Adrenal gland (tissue), 12 donors: Measurements from ENCODE around the gene SMTNL2. TPM values are rescaled to one million over a fixed set of nuclear protein-coding genes. Genes with fewer than 3 reads are reported as not detected.

Experiments used
- DNase-seq, 7 donors: peaks; one replicate each; pipeline ENCODE4 v3.0.0-alpha.2; 2019 to 2020
- H3K27ac ChIP-seq, 5 donors: fragments of 200-600 bp; sonication (generic) in 4 of 5; 1 replicate in 3 of 5; 2 replicates in 2 of 5; pipeline versions ENCODE4 v1.5.1 to v1.8.0; 2016 to 2020; ENCODE audit warnings: mild to moderate bottlenecking in 1 of 5
- H3K27me3 ChIP-seq: fragments of 200-600 bp; 2 replicates; pipeline ENCODE4 v1.8.0; 2021
- H3K36me3 ChIP-seq, 2 donors: fragments of 200-600 bp; replicated peaks in 1 of 2; 1 replicate in 1 of 2; 2 replicates in 1 of 2; pipeline versions ENCODE4 v1.5.1 to v1.8.0; 2018 to 2022
- H3K4me1 ChIP-seq, 2 donors: fragments of 200-600 bp; replicated peaks in 1 of 2; 1 replicate in 1 of 2; 2 replicates in 1 of 2; pipeline versions ENCODE4 v1.5.1 to v1.8.0; 2018 to 2021
- H3K4me3 ChIP-seq, 4 donors: fragments of 200-600 bp; sonication (generic) in 3 of 4; one replicate each; pipeline ENCODE4 v1.5.1; 2016 to 2018
- H3K9me3 ChIP-seq, 3 donors: fragments of 200-600 bp; sonication (generic) in 1 of 3; replicated peaks in 1 of 3; 1 replicate in 2 of 3; 2 replicates in 1 of 3; pipeline versions ENCODE4 v1.5.1 to v1.8.0; 2016 to 2021
- POLR2A ChIP-seq, 2 donors: fragments of 450-650 bp; IDR thresholded peaks; one replicate each; pipeline ENCODE4 v1.6.1; 2017; ENCODE audit warnings: antibody characterized with exemption in 2 of 2, mild to moderate bottlenecking in 2 of 2, moderate library complexity in 1 of 2
- WGBS, 4 donors: extraction: QIAGEN DNeasy Blood & Tissue Kit in 2 of 4; methylation state at CpG; one replicate each; pipeline versions ENCODE4 v1.1.5 to v1.1.7; 2013 to 2017; 5-methylcytosine and 5-hydroxymethylcytosine counted together
- intact Hi-C, 2 donors: fragments of 100-400 bp; cut with DNase I; formaldehyde crosslinking; loops; one replicate each; pipeline versions ENCODE4 v1.14.1 to v1.15.0; 2022 to 2023
- polyA plus RNA-seq, 3 donors: library from polyadenylated mRNA; stranded (reverse); fragments of 200-250 nt in 2 of 3; fragments of 350-450 nt in 1 of 3; fragmentation: Illumina TruSeq in 1 of 3; extraction: RNeasy Lipid Tissue Mini Kit (QIAGEN cat#74804) in 1 of 3; gene quantifications; one replicate each; pipeline ENCODE4 v1.2.3, GENCODE V29; 2013 to 2014
- total RNA-seq, 9 donors: library from RNA; depleted of rRNA in 4 of 9; stranded (reverse); fragments of >200 nt in 4 of 9; fragments of 120-200 nt in 1 of 9; fragmentation: NEBNext Ultra II Directional in 1 of 9; extraction: Animal tissue kit (Norgen Biotek cat#: 25700) in 1 of 9; gene quantifications; one replicate each; pipeline versions ENCODE4 v1.1.0 to v1.2.4, GENCODE V29; 2013 to 2023
- TF ChIP-seq, protein P1 (sequence below), 6 experiments: fragments of 450-650 bp in 4 of 6; fragments of 200-600 bp in 2 of 6; sonication (generic) in 1 of 6; IDR thresholded peaks; 1 replicate in 5 of 6; 2 replicates in 1 of 6; pipeline versions ENCODE4 v1.5.1 to v1.8.0; 2016 to 2021; ENCODE audit warnings: antibody characterized with exemption in 6 of 6, mild to moderate bottlenecking in 2 of 6, moderate library complexity in 1 of 6
- donor health status: healthy with polysubstance abuse.
- donor health status: Bipolar disorder and iron deficiency.
- donor health status: DM: yes; HTN: yes; CAD: no.
- donor health status: DM: no; HTN: no; CAD: no.
- donor health status: DM: no; HTN: no; CAD: no.
- donor health status: DM: yes; HTN: yes; CAD: no.

Gene SMTNL2
- total and polyA plus RNA-seq, 12 donors, result 0.11 to 0.94 (median 0.17) TPM; not detected in 5

- Histone ChIP-seq H3K4me3 (no peak overlapping the region), H3K4me1 (peaks cover 17% of the 10 kb centered on the region in 2 donors), H3K36me3 (peaks cover 0 to 49% of the 10 kb centered on the region in 2 donors), H3K9me3 (no peaks in the 10 kb centered on the region), H3K27me3 (no peaks in the 10 kb centered on the region), H3K27ac (no peak overlapping the region)
- 72 to 85% (median 81%) methylated on average over 7 to 9 of the region's 9 CpGs for WGBS, 4 donors
- intact Hi-C loops, result no loop called here
- peak in 1 of 7 donors; percentile 16 for DNase-seq
- TF ChIP-seq, protein P1, sequence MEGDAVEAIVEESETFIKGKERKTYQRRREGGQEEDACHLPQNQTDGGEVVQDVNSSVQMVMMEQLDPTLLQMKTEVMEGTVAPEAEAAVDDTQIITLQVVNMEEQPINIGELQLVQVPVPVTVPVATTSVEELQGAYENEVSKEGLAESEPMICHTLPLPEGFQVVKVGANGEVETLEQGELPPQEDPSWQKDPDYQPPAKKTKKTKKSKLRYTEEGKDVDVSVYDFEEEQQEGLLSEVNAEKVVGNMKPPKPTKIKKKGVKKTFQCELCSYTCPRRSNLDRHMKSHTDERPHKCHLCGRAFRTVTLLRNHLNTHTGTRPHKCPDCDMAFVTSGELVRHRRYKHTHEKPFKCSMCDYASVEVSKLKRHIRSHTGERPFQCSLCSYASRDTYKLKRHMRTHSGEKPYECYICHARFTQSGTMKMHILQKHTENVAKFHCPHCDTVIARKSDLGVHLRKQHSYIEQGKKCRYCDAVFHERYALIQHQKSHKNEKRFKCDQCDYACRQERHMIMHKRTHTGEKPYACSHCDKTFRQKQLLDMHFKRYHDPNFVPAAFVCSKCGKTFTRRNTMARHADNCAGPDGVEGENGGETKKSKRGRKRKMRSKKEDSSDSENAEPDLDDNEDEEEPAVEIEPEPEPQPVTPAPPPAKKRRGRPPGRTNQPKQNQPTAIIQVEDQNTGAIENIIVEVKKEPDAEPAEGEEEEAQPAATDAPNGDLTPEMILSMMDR (IDR thresholded peaks at IDR 0.05), result no peak
- TF ChIP-seq POLR2A (IDR thresholded peaks at IDR 0.05), result no peak
Observed at GRCh38 chr17:4553669-4554068, 30.7 kb upstream of the SMTNL2 start.

GRCh38 chr17:4554441-4554996 is 29.8 kb upstream of the SMTNL2 start:
- Histone ChIP-seq H3K36me3 (peaks cover 0 to 40% of the 10 kb centered on the region in 2 donors), H3K4me1 (peaks cover 17% of the 10 kb centered on the region in 2 donors), H3K9me3 (no peaks in the 10 kb centered on the region), H3K27ac (peak overlapping the region in 1 of 5 donors; percentile 85), H3K27me3 (no peaks in the 10 kb centered on the region), H3K4me3 (peak overlapping the region in 3 of 4 donors; percentile 70 to 77 (median 77))
- intact Hi-C loops, result no loop called here
- TF ChIP-seq, protein P1 (IDR thresholded peaks at IDR 0.05), result no peak
- no peak for TF ChIP-seq POLR2A (IDR thresholded peaks at IDR 0.05)
- peak in 1 of 7 donors; percentile 25 for DNase-seq
- 16 to 31% (median 23%) methylated on average over 7 to 18 of the region's 18 CpGs for WGBS, 4 donors

DNA sequence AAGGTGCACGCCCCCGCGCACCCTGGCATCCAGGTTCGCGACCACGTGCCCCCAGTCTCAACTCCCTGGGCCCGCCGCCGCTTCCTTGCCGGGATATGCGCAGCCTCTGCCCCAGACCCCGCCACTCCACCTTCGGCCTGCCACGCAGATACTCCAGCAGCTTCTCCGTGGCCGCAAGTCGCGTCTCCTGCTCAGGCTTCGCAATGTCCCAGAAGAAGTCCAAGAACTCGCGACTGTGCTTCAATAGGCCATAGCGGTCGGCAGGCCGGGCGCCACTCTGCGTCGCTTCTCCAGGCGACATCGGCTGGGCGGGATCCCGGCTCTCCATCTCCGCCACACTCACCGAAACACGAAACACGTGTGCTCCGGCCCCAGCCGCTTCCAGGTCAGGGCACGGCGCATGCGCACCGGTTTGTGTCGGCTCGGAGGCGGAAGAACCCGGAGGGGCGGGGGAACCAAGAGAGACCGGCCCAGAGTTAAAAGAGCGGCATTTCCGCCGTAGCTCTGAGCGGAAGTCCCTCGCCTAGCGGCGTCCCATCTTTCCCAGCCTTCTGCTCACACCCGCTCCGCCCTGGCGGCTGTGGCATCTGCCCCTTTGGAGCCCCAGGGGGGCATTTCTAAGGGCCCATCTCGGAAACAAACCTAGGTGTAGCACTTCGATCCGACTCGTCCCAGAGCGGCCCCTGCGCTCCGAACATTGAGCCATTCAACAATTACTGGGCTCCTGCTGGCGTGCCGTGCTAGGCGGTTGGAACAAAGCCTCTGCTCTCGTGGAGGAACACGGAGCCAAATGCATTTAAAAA is 29.1 kb upstream of the SMTNL2 start, which contains the start of gene MYBBP1A:
Gene MYBBP1A, minus strand, starts transcription at position 388 of the 803 bp plus-strand sequence. Its CDS starts 60 bp downstream, at position 328.
- intact Hi-C loops, result no loop called here
- Histone ChIP-seq H3K36me3 (peaks cover 0 to 33% of the 10 kb centered on the region in 2 donors), H3K27ac (peak within 1 kb of the TSS; percentile 59 to 85 (median 71)), H3K27me3 (no peaks in the 10 kb centered on the region), H3K4me1 (peaks cover 17% of the 10 kb centered on the region in 2 donors), H3K9me3 (no peaks in the 10 kb centered on the region), H3K4me3 (peak within 1 kb of the TSS; percentile 70 to 77 (median 74))
- TF ChIP-seq, protein P1 (IDR thresholded peaks at IDR 0.05), result peak in 4 of 6 experiments; percentile 25 to 48 (median 36)
- peak; percentile 71 to 81 for TF ChIP-seq POLR2A (IDR thresholded peaks at IDR 0.05)
- peak; percentile 97 to 98 (median 98) for DNase-seq
- WGBS, 4 donors, result 0 to 4% (median 1%) methylated on average over 10 to 69 of the region's 69 CpGs
